ENCODE results near the gene SLC6A12. TPM values are rescaled to one million over a fixed set of nuclear protein-coding genes. Genes with fewer than 3 reads are reported as not detected.
A peak's percentile ranks its signal among the peaks of the same experiment; 100 is the strongest.

Gene SLC6A12
- total RNA-seq, 1 donor, result not detected

GRCh38 chr12:155646-156045 lies 58.3 kb downstream of the SLC6A12 start:
- TF ChIP-seq CTCF (IDR thresholded peaks at IDR 0.05; ENCODE audit: insufficient read depth, low read depth, low read length), result no peak
- DNase-seq (ENCODE audit: low read depth), result no peak
- H3K4me3 ChIP-seq (ENCODE audit: low read depth, low read length), result no peak overlapping the region

- TF ChIP-seq CTCF (IDR thresholded peaks at IDR 0.05; ENCODE audit: insufficient read depth, low read depth, low read length), result no peak
- no peak overlapping the region for H3K4me3 ChIP-seq (ENCODE audit: low read depth, low read length)
- no peak for DNase-seq (ENCODE audit: low read depth)
These were observed 59.0 kb downstream of the SLC6A12 start for GRCh38 chr12:155006-155405.

- no peak for DNase-seq (ENCODE audit: low read depth)
- no peak for TF ChIP-seq CTCF (IDR thresholded peaks at IDR 0.05; ENCODE audit: insufficient read depth, low read depth, low read length)
- no peak overlapping the region for H3K4me3 ChIP-seq (ENCODE audit: low read depth, low read length)
These were observed 59.9 kb downstream of the SLC6A12 start for GRCh38 chr12:154058-154457.

- DNase-seq (ENCODE audit: low read depth), result peak; percentile 52
- peak; percentile 78 for TF ChIP-seq CTCF (IDR thresholded peaks at IDR 0.05; ENCODE audit: insufficient read depth, low read depth, low read length)
- no peak overlapping the region for H3K4me3 ChIP-seq (ENCODE audit: low read depth, low read length)
These were observed 60.7 kb downstream of the SLC6A12 start for GRCh38 chr12:153080-153746.

- H3K4me3 ChIP-seq (ENCODE audit: low read depth, low read length), result no peak overlapping the region
- peak; percentile 65 for DNase-seq (ENCODE audit: low read depth)
- TF ChIP-seq CTCF (IDR thresholded peaks at IDR 0.05; ENCODE audit: insufficient read depth, low read depth, low read length), result no peak
These were observed 61.5 kb downstream of the SLC6A12 start for GRCh38 chr12:152440-152839.

GRCh38 chr12:151579-151978 lies 62.4 kb downstream of the SLC6A12 start:
- no peak for TF ChIP-seq CTCF (IDR thresholded peaks at IDR 0.05; ENCODE audit: insufficient read depth, low read depth, low read length)
- no peak overlapping the region for H3K4me3 ChIP-seq (ENCODE audit: low read depth, low read length)
- no peak for DNase-seq (ENCODE audit: low read depth)

Data from fibroblast of villous mesenchyme (primary cell).